NB4 (cell line): ENCODE data around the gene TNPO1.

Source experiments
- DNase-seq: peaks from one replicate; pipeline ENCODE4 v3.0.0; 2010; ENCODE audit warnings: low read depth
- H3K4me3 ChIP-seq: one replicate; pipeline ENCODE4 v1.5.1; 2011; ENCODE audit warnings: mild to moderate bottlenecking, low read depth, low read length, moderate library complexity
- CTCF ChIP-seq: IDR thresholded peaks from one replicate; pipeline ENCODE4 v1.5.1; 2012; ENCODE audit warnings: low read depth, low read length
- MAX ChIP-seq: IDR thresholded peaks from 2 replicates; pipeline ENCODE4 v1.6.1; 2011; ENCODE audit warnings: low read depth, low read length
- MYC ChIP-seq: IDR thresholded peaks from 2 replicates; pipeline ENCODE4 v1.6.1; 2011; ENCODE audit warnings: low read depth, low read length
- POLR2A ChIP-seq: IDR thresholded peaks from 2 replicates; pipeline ENCODE4 v1.6.1; 2011; ENCODE audit warnings: mild to moderate bottlenecking; ENCODE audit not compliant: insufficient read length; ENCODE audit errors: extremely low read depth

The TNPO1 gene

GRCh38 chr5:72852356-72852755, 35.9 kb downstream of the TNPO1 start:
- no peak for TF ChIP-seq POLR2A
- peak overlapping the region; percentile 98 for H3K4me3 ChIP-seq
- no peak for DNase-seq

- H3K4me3 ChIP-seq = no peak overlapping the region
- no peak for DNase-seq
- no peak for TF ChIP-seq MAX
- no peak for TF ChIP-seq MYC
- no peak for TF ChIP-seq POLR2A
- TF ChIP-seq CTCF = no peak
Observed at GRCh38 chr5:72854419-72854818, 38.0 kb downstream of the TNPO1 start.

GRCh38 chr5:72855821-72856220, 39.4 kb downstream of the TNPO1 start:
- TF ChIP-seq CTCF (no peak), POLR2A (no peak), MYC (no peak)
- H3K4me3 ChIP-seq = no peak overlapping the region
- no peak for DNase-seq

GRCh38 chr5:72857396-72857795, 40.9 kb downstream of the TNPO1 start:
- no peak for DNase-seq
- no peak for TF ChIP-seq CTCF

GRCh38 chr5:72859127-72859526, 42.7 kb downstream of the TNPO1 start:
- H3K4me3 ChIP-seq = no peak overlapping the region
- DNase-seq = no peak
- TF ChIP-seq MAX = no peak
- no peak for TF ChIP-seq MYC
- TF ChIP-seq POLR2A = no peak
- TF ChIP-seq CTCF = no peak

More at GRCh38 chr5:72857396-72857795, 40.9 kb downstream of the TNPO1 start:
- no peak overlapping the region for H3K4me3 ChIP-seq

- no peak for DNase-seq
- no peak overlapping the region for H3K4me3 ChIP-seq
- TF ChIP-seq POLR2A (no peak), MAX (no peak), CTCF (no peak), MYC (no peak)
Observed at GRCh38 chr5:72860499-72860898, 44.0 kb downstream of the TNPO1 start.

GRCh38 chr5:72871366-72872024, 55.0 kb downstream of the TNPO1 start:
- TF ChIP-seq MAX (no peak), MYC (no peak), CTCF (no peak), POLR2A (no peak)
- H3K4me3 ChIP-seq = no peak overlapping the region
- no peak for DNase-seq
